HTR-8/SVneo (cell line): Measurements from ENCODE around the gene OSBP.

Source experiments
- DNase-seq: peaks from one replicate; pipeline ENCODE4 v3.0.0; 2011; ENCODE audit warnings: low spot score, mixed read lengths; ENCODE audit not compliant: insufficient read length
- FAIRE-seq: peaks from 2 replicates; lab custom pipeline; 2011; peaks lifted over from hg19 to GRCh38; lab: Jason Lieb, UNC

Gene OSBP

DNA sequence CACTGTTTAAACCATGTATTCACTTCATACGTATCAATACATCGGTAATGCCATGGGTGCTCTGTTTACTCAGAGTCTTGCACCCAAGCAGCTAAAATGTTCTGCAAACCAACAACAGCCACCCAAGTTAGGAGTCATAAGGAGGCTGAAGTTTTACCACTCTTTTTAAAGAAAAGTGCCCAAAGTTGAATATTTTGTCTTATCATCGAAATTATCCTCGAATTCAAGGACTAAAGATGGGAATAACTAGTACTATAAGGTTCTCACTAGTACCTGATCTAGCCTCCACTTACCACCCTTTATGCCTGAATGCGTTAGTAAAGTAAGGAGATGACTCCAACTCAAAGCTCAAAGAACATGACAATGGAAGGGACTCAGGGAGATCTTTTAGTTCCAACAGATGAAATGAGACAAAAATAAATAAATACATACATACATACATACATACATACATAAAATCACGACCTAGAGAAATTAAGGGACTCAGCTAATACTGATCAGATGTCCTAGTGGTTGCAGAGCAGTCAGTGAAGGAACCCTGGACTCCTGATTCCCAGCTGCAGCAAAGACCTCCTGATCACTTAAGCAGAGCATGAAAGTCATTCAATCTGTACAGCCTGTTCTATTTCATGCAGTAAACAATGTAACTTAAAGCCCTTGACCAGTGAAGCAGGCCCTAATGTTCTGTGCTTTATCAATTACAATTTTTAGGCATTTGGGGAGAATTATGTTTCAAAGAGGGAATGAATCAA is 7.7 kb downstream of the OSBP start:
- FAIRE-seq (no peak), DNase-seq (no peak)

DNA sequence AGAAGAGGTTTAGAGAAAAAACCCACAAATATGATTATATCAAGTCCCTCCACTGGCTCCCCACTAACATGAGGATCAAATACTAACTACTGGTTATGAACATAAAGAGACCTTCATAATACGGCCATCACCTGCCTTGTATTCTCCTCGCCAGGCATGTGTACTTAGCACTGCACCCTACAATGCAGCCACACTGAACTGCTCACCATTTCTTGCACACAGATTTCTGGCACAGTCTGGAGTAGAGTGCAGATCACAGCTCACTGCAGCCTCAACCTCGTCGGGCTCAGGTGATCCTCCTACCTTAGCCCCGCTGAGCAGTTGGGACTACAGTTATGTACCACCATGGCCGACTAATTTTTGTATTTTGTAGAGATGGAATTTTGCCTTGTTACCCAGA is 13.1 kb downstream of the OSBP start:
- DNase-seq (no peak), FAIRE-seq (no peak)

DNA sequence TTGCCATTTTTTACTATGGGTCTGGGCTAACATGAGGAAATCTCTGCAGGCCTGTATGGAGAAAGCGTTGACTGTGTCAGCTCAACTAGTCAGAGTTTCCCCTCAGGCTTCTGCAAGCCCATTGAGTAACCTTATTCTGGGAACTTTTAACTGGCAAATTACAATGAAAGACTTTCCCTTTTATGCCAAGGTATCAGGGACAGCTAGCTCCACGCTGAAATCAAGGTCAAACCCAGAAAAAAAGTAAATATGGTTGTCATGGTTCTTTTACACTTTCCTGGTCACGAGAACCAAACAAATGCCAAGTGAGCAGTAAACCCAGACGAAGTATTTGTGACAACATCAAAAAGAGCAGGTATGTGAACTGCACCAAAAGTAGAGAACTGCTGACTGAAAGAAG is 13.8 kb downstream of the OSBP start:
- DNase-seq: no peak
- no peak for FAIRE-seq

DNA sequence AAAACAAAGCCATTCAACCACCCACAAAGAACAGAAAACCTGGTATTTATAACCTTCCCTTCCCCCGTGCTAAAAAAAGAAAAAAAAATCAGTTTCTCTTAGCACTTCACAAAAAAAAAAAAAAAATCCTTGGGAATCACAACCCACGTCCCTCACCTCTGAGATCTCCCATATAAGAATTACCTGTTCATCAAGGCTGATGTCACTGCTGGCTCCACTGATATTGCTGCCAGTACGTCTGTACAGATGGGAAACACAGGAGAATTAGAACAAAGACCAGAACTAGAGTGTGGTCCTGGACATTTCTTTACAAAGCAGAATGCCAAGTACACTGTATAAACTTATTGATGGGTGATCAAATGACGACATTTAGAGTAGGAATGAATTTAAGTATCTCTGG is 14.9 kb downstream of the OSBP start:
- DNase-seq (no peak), FAIRE-seq (no peak)

DNA sequence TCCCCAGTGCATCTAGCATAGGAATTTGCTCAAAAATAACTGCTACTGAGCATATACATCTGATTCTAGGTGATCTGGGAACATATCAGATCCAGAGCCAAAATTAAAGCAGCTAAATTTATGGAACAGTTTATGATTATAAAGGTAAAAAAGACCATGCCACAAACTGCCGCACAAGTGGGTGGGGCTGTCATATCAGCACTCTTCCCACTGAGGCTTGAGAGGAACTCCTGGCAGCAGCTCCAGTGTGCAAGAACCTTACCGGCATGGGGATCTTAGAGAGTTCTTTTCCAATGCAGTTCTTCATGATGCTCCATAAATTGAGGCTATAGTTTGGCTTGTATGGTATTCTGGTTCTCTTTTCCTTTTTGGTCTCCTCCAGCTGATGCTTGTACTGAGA is 15.3 kb downstream of the OSBP start:
- FAIRE-seq (no peak), DNase-seq (no peak)

DNA sequence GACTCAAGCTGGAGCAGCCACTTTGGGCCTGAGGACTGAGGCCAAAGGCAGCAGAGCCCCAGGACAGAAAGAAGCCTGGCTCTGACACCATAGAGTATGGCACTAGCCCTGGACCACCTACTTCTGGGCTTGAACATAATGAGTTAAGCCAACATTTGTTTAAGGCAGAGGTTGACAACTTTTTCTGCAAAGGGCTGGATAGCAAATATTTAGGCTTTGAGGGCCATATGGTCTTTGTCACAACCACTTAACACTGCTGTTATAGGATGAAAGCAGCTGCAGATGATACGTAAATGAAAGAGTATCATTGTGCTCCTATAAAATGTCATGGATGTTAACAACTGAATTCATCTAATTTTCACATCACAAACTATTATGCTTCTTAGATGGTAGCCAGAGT is 16.6 kb downstream of the OSBP start:
- FAIRE-seq: no peak
- no peak for DNase-seq

DNA sequence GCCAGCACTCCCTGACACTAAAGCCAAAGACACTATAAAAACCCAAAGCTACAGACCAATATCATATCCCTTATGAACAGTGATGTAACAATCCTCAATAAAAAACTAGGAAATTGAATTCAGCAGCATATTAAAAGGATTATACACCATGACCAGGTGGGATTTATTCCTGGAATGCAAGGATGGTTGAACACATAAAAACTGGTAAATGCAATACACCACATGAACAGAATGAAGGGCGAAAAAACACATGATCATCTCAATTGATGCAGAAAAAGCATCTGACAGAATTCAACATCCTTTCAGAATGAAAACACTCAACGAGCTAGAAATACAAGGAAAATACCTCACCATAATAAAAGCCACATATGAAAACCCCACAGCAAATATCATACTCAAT is 31.3 kb downstream of the OSBP start:
- FAIRE-seq: no peak
- DNase-seq: no peak

DNA sequence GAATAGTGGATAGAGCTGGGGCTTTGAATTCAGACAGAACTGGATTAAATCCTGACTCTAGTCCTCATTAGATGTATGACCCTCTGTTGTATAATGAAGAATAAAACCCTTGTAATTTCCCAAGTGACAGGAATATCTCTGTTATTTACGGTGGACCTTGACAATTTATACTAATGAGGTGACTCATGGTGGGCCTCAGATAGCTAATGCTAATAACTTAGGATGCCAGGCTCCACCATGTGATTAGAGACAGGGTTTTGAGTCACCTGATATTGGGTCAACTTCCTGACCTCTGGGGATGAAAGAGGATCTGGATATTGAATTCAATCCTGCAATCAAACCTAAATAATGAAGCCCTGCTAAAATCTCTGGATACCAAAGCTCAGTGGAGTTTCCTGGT is 33.6 kb downstream of the OSBP start:
- DNase-seq (no peak), FAIRE-seq (no peak)

DNA sequence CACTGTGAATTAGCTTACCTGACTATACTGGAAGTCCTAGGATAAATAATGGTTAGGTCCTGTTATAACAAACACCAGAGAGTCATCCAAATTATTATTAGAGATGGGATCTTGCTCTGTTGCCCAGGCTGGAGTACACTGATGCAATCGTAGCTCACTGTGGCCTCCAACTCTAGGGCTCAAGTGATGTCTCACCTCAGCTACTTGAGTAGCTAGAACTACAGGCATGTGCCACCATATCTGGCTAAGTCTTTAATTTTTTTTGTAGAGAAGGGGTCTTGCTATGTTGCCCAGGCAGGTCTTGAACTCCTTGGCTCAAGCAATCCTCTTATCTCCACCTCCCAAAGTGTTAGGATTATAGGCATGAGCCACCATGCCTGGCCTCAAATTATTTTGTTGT is 37.2 kb downstream of the OSBP start:
- FAIRE-seq (no peak), DNase-seq (no peak)

DNA sequence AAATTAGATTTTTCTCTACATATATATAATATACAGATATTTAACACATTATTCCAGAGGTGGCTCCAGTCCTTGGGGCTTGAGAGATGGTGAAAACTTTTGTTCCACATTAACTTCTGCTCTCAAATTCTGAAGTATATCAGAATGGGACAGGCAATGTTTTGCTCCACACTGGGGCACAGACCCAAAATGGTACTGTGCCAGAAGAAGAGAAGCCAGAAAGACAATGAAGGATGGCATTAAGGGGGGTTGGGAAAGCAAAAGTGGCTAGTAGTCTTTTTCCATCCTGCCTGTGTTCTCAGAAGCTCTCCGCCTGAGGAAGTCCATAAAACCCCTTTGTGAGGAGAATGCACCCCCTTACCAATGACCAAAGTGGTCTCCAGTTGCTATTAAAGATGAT is 40.1 kb downstream of the OSBP start:
- no peak for FAIRE-seq
- no peak for DNase-seq

DNA sequence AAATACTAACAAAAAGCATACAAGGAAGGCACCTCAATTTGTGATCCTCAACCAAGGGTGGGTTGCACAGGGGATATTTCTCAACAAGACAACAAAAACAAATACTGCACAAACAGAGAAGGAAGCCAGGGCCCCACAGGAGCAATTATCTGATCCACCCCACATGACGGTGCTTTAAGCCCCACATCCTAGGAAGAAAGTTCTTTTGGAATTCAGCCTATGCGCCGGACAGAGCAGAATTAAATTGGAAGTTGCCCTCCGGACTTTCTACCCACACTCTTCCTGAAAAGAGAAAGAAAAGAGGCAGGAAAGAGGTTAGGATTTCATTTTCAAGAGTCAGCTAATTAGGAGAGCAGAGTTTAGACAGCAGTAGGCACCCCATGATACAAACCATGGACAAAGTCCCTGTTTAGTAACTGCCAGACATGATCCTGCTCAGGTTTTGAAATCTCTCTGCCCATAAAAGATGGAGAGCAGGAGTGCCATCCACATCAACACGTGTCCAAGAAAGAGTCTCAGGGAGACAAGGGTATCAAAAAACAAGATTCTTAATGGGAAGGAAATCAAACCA is 40.6 kb downstream of the OSBP start:
- FAIRE-seq: no peak
- no peak for DNase-seq

DNA sequence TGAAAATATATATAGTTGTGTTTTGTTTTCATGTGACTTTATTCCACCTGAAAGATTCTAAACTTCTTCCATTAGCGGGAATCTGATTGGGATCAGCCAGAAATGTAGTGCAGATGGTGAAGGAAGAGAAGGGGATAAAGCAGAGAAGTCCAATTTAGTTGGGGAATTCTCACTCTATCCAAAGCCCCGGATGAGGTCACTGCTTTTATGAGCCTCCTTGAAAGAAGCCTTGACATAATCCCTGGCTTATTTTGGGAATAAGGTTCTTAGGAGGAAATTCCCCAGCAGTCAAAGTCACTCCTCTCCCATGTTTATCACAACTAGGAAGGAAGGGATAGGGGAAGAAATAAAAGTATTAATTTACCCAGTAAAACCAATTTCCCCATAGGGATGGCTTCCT is 41.1 kb downstream of the OSBP start:
- no peak for FAIRE-seq
- DNase-seq: no peak

DNA sequence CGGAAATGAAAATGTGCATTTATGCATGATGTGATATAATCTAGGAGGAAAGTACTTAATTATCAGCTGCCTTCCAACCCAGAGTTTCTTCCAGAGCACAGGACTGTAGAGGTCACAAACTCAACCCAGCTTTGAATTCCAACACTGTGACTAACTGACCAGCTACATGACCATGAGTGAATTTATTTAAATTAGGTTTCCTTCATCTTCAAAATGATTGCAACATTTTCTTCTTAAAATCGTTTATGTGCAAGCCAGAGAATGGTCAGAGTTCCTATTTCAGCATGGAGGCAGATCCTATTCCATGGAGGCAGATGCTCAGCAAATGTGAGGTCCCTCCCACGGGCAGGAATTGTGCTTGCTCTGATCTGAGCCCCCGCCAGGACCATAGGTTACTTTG is 42.4 kb downstream of the OSBP start:
- no peak for FAIRE-seq
- no peak for DNase-seq

DNA sequence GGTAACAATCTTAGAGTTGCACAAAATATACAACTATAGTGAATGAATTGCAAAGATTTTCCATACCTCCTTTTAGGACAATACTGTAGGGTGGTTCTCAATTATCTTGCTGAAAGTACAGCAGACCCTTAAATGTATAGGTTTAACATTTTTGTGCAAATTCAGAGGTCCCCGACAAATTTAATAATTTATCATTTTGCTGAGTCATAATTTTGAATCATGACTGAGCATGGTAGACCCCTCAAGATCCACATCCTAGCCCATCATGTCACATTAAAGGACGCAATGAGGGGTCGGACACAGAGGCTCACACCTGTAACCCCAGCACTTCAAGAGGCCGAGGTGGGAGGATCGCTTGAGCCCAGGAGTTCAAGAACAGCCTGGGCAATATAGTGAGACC is 43.5 kb downstream of the OSBP start:
- no peak for FAIRE-seq
- DNase-seq: no peak

DNA sequence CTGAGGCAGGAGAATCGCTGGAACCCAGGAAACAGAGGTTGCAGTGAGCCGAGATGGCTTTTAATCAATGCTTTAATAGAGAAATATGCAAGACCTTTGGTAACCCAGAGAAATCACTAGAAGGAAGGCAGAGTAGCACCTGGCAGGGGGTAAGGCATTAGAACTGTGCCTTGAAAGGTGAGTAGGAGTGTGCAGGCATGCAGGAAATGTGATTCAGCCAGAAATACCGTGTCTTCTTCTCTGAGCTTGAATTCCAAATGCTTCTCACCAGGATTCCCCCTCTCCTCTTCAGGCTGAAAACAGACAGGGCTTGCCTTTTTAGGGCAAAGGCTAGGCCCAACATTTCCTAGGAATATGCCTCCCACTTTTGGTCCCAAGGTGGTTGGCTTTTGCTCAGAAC is 53.3 kb downstream of the OSBP start:
- DNase-seq (no peak), FAIRE-seq (no peak)

DNA sequence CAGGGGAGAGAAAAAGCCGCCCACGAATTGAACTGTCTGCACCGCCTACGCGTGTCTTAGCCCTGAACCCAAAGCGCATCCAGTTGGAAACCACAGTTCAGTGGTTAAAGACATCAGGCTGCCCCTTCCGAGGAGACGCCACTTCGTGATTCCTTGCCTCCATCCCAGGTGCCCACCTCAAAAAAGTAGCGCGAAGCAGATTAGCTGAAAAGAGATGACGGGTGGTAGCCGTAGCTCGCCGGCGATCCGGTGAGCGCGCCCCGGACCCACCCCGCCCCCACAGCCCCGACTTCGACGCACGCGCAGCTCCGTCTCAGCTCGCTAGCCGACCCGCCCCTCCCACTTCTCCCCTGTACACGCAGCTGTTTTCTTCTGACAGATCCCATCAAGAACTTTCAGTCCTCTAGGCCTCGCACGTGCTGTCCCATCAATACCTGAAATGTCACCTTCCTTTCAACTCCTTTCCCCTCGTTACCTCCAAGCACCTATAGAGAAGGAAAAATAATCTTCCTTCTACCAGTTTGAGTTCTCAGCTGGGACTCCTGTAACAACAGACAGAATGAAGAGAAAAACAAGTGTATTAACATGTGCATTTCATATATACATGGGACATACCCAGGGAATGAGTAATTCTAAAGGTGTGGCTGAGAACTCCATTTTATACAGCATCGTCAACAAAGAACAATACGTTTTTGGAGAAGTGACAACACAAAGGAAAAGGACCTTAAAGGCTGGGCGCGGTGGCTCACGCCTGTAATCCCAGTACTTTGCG is 54.7 kb downstream of the OSBP start:
- FAIRE-seq: no peak
- DNase-seq: peak; percentile 83

DNA sequence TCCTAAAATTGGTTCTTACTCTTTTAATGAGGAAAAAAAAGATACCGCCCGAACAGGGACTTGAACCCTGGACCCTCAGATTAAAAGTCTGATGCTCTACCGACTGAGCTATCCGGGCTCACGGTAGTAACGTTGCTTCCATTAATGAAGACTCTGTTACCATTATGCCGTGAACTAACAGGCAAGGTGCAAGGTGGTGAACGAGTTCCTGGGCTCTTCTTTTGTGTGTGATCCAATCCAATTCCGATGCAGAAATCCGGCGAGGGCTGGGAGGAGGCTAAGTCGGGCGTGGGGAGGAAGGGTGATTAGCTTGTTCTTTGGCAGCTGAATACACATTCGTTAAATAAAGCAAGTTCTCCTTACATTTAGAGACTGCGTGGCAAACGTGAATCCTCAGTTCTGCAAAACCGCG is 55.3 kb downstream of the OSBP start:
- FAIRE-seq (no peak), DNase-seq (no peak)

DNA sequence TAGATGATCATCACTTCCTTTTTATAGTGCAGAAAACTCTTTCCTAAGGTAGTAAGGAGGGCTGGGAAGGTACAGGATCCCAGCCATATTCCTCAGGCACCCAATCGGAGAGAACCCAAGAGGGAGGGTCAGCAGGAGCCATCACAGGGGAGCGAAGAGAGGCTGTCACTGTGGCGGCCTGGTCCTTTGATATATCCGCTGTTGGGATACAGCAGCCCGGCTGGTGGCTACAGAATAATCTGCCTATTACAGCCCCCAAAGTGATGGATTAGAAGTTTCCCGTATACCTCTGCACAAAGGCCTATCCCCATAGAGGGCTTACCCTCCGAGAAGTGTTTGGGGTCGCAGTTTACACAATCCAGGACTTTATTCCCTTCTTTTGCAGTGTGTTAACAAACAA is 55.7 kb downstream of the OSBP start:
- DNase-seq (no peak), FAIRE-seq (no peak)

DNA sequence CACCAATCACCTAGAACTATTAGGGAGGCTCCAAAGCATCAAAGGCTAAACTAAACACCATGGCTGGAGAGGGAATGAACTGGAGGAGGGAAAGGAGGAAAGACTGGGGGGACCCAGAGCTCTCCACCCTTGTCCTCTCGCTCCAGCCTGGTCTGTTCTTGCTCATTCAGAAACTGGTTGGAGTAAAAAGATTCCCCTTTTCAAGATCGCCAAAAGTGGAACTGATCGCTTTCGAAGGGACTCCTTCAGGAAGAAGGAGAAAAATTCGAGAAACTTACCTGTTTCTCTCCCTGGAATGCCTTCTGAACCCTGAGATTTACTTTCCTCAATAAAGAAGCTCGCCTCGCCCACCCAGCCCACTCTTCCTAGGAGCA is 57.3 kb downstream of the OSBP start:
- FAIRE-seq (no peak), DNase-seq (no peak)

DNA sequence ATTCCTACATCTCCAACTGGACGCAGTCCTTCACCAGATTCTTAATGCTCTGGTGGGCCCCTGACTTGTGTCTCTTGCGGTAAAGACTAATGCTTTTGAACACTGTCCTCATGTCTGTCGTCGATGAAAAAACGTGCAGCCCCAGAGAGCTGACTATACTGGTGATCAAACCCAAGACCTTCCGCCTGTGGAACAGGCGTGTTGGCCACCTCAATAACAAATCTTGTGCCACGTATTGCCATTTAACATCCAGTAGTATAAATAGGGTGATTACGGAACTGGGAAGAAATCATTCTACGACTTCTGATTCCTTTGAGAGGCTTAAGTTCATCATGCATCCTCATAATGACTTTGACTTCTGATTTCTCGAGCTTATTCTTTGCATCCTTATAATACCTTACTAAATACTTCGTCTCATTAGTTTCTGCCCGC is 58.6 kb downstream of the OSBP start:
- no peak for FAIRE-seq
- DNase-seq: no peak

DNA sequence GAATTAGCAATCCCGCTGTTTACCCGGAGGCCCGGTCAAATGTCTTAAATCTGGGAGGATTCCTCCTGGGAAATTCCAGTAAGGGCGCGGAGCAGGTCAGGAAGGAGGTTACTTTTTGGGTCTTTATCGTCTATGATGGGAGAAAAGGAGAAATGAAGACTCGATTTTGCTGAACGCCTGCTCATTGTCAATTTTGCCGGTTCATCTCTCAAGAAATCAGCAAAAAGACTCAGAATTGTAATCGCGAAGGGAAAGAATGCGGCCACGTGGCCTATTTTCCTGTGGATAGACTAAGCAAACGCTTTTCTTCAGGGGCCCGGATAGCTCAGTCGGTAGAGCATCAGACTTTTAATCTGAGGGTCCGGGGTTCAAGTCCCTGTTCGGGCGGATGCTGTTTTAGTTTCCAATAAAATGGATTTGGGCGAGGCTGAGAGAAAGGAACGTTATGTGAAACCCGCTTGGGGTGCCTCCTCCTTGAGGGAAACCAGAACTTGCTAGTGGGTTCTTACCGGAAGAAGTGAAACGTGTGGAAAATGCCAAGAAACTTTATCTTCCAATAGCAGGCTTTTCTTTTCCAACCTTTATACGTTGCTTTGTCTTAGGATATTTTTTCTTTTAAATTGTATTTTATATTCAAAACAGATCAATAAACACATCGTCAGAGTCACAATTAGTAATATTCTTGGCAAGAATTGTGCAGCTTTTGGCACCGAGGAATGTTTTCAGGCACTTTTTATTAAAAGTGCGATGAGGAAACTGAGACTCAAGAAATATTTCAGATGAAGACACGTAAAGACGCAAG is 59.3 kb downstream of the OSBP start:
- DNase-seq (no peak), FAIRE-seq (no peak)
